SK-N-SH treated with all-trans-retinoic acid at 6 μM for 48 hours (cell line): Measurements from ENCODE around the gene TBC1D9B.

Experiments
- ATAC-seq: fragments of 200-7000 bp; cut with Tn5 transposase; 3 replicates; pipeline ENCODE4 v1.9.1; 2020; ENCODE audit warnings: mild to moderate bottlenecking, moderate library complexity
- ARNTL ChIP-seq: fragments of 450-650 bp; formaldehyde crosslinking; IDR thresholded peaks from 2 replicates; pipeline ENCODE4 v1.5.0; 2020; ENCODE audit warnings: low read depth, mild to moderate bottlenecking, moderate library complexity, borderline replicate concordance
- BACH2 ChIP-seq: fragments of 250-450 bp; sonication (Bioruptor Pico); IDR thresholded peaks from 2 replicates; pipeline ENCODE4 v1.9.0; 2021; ENCODE audit warnings: mild to moderate bottlenecking, borderline replicate concordance
- CSDC2 ChIP-seq: fragments of 250-450 bp; sonication (Bioruptor Pico); IDR thresholded peaks from 2 replicates; pipeline ENCODE4 v1.5.0; 2020; ENCODE audit warnings: mild to moderate bottlenecking, moderate library complexity
- ESRRG ChIP-seq: fragments of 250-450 bp; sonication (Bioruptor Pico); IDR thresholded peaks from 2 replicates; pipeline ENCODE4 v1.6.1; 2021; ENCODE audit warnings: mild to moderate bottlenecking
- OSR1 ChIP-seq: fragments of 250-450 bp; sonication (Bioruptor Pico); IDR thresholded peaks from 2 replicates; pipeline ENCODE4 v1.8.0; 2022; ENCODE audit warnings: moderate library complexity, mild to moderate bottlenecking, inconsistent platforms
- PPARA ChIP-seq: fragments of 250-450 bp; sonication (Bioruptor Pico); IDR thresholded peaks from 2 replicates; pipeline ENCODE4 v1.5.0; 2020; ENCODE audit warnings: mild to moderate bottlenecking, borderline replicate concordance
- RARB ChIP-seq: fragments of 250-450 bp; sonication (Bioruptor Pico); IDR thresholded peaks from 2 replicates; pipeline ENCODE4 v1.8.0; 2021; ENCODE audit warnings: mild to moderate bottlenecking, moderate library complexity
- SNAI2 ChIP-seq: fragments of 250-450 bp; sonication (Bioruptor Pico); IDR thresholded peaks from 2 replicates; pipeline ENCODE4 v1.5.0; 2020; ENCODE audit warnings: mild to moderate bottlenecking, moderate library complexity
- TCF4 ChIP-seq: fragments of 250-450 bp; sonication (Bioruptor Pico); IDR thresholded peaks from 2 replicates; pipeline ENCODE4 v1.8.0; 2021; ENCODE audit warnings: mild to moderate bottlenecking, moderate library complexity, borderline replicate concordance
- TOX ChIP-seq: fragments of 250-450 bp; sonication (Bioruptor Pico); IDR thresholded peaks from 2 replicates; pipeline ENCODE4 v1.8.0; 2021; ENCODE audit warnings: mild to moderate bottlenecking, moderate library complexity, borderline replicate concordance
- ZC3H10 ChIP-seq: fragments of 250-450 bp; sonication (Bioruptor Pico); IDR thresholded peaks from 2 replicates; pipeline ENCODE4 v1.5.1; 2021; ENCODE audit warnings: mild to moderate bottlenecking, moderate library complexity
- ZFP3 ChIP-seq: fragments of 250-450 bp; sonication (Bioruptor Pico); IDR thresholded peaks from 2 replicates; pipeline ENCODE4 v1.5.0; 2020; ENCODE audit warnings: mild to moderate bottlenecking, moderate library complexity
- ZFP30 ChIP-seq: fragments of 450-650 bp; formaldehyde crosslinking; IDR thresholded peaks from 2 replicates; pipeline ENCODE4 v1.5.0; 2022; ENCODE audit warnings: mild to moderate bottlenecking, moderate library complexity
- ZNF565 ChIP-seq: fragments of 450-650 bp; formaldehyde crosslinking; conservative IDR thresholded peaks from 2 replicates; pipeline ENCODE4 v1.5.0; 2020; ENCODE audit warnings: low read depth, mild to moderate bottlenecking, moderate library complexity
- ZNF8 ChIP-seq: fragments of 450-650 bp; formaldehyde crosslinking; IDR thresholded peaks from 2 replicates; pipeline ENCODE4 v1.5.0; 2020; ENCODE audit warnings: mild to moderate bottlenecking, moderate library complexity
- TF ChIP-seq, protein P1 (sequence below): fragments of 250-450 bp; sonication (Bioruptor Pico); IDR thresholded peaks from 2 replicates; pipeline ENCODE4 v1.8.0; 2020; ENCODE audit warnings: mild to moderate bottlenecking, moderate library complexity, borderline replicate concordance
- TF ChIP-seq, protein P2 (sequence below): fragments of 250-450 bp; sonication (Bioruptor Pico); IDR thresholded peaks from 2 replicates; pipeline ENCODE4 v1.8.0; 2021; ENCODE audit warnings: low read depth, mild to moderate bottlenecking, moderate library complexity, borderline replicate concordance
- TF ChIP-seq, protein P3 (sequence below): fragments of 250-450 bp; sonication (Bioruptor Pico); IDR thresholded peaks from 2 replicates; pipeline ENCODE4 v1.5.1; 2021; ENCODE audit warnings: mild to moderate bottlenecking, moderate library complexity
- TF ChIP-seq, protein P4 (sequence below): fragments of 250-450 bp; sonication (Bioruptor Pico); IDR thresholded peaks from 2 replicates; pipeline ENCODE4 v1.5.1; 2020; ENCODE audit warnings: low read depth, mild to moderate bottlenecking, moderate library complexity
- TF ChIP-seq, protein P5 (sequence below): fragments of 250-450 bp; sonication (Bioruptor Pico); IDR thresholded peaks from 2 replicates; pipeline ENCODE4 v1.5.0; 2020; ENCODE audit warnings: mild to moderate bottlenecking, moderate library complexity

TBC1D9B gene

DNA sequence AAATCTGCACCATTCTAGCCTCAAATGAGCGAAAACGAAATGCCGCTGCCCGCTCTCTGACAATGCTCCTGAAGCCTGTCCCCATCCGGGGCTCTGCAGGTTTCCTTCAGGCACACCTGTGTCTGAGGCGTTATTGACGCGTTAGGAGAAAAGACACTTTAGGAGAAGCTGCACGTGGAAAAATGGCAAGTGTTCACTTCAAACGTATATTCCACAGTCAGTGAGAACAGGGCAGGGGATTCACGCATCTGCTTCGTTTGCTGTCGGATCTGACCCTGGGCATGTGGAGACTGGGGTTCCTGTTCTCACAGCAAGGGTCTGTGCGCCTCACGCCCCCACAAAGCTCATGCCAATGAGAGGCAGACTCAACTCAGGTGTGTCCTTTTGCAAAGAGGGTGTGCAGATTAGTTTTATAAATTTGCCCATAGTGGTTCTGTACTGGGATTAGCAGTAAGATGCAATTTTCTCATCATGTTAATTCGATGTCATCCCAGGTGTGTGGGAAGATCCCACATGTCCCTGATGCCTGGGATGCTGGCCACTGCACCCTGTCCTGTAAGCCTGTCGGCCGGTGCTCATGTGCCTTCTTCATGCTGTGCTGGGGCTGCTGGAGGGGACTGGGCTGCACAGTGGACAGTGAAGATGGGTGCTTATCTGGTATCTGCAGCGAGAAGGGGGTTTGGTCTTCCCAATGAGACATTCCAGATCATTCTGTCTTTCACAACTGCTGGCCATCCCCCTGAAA, 11.2 kb upstream of the TBC1D9B start:
- TF ChIP-seq TCF4 (CRISPR knock-in tag) (no peak), ZNF8 (CRISPR knock-in tag) (no peak), ZFP3 (CRISPR knock-in tag) (no peak), BACH2 (no peak)
- TF ChIP-seq, protein P1, sequence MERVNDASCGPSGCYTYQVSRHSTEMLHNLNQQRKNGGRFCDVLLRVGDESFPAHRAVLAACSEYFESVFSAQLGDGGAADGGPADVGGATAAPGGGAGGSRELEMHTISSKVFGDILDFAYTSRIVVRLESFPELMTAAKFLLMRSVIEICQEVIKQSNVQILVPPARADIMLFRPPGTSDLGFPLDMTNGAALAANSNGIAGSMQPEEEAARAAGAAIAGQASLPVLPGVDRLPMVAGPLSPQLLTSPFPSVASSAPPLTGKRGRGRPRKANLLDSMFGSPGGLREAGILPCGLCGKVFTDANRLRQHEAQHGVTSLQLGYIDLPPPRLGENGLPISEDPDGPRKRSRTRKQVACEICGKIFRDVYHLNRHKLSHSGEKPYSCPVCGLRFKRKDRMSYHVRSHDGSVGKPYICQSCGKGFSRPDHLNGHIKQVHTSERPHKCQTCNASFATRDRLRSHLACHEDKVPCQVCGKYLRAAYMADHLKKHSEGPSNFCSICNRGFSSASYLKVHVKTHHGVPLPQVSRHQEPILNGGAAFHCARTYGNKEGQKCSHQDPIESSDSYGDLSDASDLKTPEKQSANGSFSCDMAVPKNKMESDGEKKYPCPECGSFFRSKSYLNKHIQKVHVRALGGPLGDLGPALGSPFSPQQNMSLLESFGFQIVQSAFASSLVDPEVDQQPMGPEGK: no peak
- TF ChIP-seq, all 23 proteins: peak for 0

DNA sequence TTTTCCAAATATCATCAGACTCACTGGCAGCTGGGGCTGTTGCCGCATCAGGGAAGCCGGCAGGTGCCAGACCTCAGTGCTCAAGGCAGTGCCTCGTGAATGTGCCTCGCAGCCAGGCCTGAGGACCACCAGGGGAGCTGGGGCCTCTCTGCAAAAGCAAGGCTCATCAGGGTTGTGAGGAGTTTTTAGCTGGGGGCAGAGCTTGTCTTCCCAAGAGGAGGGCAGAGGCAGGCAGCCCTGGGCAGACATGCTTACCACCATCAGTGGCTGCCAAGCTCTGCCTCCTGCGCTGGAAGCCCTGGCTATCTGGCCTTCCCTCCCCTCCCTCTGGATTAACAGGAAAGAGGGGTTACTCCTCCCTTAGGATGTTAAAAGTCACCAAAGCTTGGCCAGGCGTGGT, 8.8 kb upstream of the TBC1D9B start:
- TF ChIP-seq TCF4 (CRISPR knock-in tag) (no peak), ZFP3 (CRISPR knock-in tag) (no peak)
- no peak for ATAC-seq

More for the DNA sequence above, 11.2 kb upstream of the TBC1D9B start:
- ATAC-seq: no peak

DNA sequence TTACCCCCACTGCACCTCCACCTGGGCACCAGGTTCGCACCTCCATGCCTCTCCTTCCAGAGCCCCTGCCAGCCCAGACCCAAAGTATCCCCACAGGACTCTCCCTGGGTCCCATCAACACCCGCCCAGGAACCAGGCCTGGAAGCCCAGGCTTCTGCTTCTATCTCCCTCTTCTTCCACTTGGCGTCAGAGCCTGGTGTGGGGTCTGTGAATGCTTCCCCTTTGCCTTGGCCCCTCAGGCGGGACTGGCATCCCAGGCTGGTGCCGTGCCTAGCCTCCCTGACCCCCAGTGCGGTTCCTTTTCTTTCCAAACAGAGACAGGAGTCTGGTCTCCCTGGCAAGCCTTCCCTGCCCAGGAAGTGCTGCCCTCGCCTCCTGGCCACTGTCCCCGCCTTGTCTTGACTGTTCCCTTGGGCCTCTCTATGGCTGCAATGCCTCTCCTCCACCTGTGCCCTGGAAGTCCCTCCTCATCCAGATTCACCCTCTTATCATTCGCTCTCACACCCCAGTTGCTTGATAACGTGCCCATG, 7.8 kb upstream of the TBC1D9B start:
- ATAC-seq: no peak
- TF ChIP-seq, protein P2, sequence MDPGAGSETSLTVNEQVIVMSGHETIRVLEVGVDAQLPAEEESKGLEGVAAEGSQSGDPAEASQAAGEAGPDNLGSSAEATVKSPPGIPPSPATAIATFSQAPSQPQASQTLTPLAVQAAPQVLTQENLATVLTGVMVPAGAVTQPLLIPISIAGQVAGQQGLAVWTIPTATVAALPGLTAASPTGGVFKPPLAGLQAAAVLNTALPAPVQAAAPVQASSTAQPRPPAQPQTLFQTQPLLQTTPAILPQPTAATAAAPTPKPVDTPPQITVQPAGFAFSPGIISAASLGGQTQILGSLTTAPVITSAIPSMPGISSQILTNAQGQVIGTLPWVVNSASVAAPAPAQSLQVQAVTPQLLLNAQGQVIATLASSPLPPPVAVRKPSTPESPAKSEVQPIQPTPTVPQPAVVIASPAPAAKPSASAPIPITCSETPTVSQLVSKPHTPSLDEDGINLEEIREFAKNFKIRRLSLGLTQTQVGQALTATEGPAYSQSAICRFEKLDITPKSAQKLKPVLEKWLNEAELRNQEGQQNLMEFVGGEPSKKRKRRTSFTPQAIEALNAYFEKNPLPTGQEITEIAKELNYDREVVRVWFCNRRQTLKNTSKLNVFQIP (CRISPR knock-in tag): no peak
- TF ChIP-seq ZFP30 (CRISPR knock-in tag): no peak
- no peak for TF ChIP-seq SNAI2 (CRISPR knock-in tag)
- no peak for TF ChIP-seq TOX (CRISPR knock-in tag)
- TF ChIP-seq, protein P3, sequence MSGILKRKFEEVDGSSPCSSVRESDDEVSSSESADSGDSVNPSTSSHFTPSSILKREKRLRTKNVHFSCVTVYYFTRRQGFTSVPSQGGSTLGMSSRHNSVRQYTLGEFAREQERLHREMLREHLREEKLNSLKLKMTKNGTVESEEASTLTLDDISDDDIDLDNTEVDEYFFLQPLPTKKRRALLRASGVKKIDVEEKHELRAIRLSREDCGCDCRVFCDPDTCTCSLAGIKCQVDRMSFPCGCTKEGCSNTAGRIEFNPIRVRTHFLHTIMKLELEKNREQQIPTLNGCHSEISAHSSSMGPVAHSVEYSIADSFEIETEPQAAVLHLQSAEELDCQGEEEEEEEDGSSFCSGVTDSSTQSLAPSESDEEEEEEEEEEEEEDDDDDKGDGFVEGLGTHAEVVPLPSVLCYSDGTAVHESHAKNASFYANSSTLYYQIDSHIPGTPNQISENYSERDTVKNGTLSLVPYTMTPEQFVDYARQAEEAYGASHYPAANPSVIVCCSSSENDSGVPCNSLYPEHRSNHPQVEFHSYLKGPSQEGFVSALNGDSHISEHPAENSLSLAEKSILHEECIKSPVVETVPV: no peak
- no peak for TF ChIP-seq ARNTL (CRISPR knock-in tag)
- no peak for TF ChIP-seq CSDC2 (CRISPR knock-in tag)
- TF ChIP-seq PPARA (CRISPR knock-in tag): no peak
- no peak for TF ChIP-seq ZFP3 (CRISPR knock-in tag)
- no peak for TF ChIP-seq ZNF8 (CRISPR knock-in tag)
- TF ChIP-seq ZNF565 (CRISPR knock-in tag): no peak
- TF ChIP-seq, protein P4, sequence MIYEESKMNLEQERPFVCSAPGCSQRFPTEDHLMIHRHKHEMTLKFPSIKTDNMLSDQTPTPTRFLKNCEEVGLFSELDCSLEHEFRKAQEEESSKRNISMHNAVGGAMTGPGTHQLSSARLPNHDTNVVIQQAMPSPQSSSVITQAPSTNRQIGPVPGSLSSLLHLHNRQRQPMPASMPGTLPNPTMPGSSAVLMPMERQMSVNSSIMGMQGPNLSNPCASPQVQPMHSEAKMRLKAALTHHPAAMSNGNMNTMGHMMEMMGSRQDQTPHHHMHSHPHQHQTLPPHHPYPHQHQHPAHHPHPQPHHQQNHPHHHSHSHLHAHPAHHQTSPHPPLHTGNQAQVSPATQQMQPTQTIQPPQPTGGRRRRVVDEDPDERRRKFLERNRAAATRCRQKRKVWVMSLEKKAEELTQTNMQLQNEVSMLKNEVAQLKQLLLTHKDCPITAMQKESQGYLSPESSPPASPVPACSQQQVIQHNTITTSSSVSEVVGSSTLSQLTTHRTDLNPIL (CRISPR knock-in tag): no peak
- TF ChIP-seq, protein P5, sequence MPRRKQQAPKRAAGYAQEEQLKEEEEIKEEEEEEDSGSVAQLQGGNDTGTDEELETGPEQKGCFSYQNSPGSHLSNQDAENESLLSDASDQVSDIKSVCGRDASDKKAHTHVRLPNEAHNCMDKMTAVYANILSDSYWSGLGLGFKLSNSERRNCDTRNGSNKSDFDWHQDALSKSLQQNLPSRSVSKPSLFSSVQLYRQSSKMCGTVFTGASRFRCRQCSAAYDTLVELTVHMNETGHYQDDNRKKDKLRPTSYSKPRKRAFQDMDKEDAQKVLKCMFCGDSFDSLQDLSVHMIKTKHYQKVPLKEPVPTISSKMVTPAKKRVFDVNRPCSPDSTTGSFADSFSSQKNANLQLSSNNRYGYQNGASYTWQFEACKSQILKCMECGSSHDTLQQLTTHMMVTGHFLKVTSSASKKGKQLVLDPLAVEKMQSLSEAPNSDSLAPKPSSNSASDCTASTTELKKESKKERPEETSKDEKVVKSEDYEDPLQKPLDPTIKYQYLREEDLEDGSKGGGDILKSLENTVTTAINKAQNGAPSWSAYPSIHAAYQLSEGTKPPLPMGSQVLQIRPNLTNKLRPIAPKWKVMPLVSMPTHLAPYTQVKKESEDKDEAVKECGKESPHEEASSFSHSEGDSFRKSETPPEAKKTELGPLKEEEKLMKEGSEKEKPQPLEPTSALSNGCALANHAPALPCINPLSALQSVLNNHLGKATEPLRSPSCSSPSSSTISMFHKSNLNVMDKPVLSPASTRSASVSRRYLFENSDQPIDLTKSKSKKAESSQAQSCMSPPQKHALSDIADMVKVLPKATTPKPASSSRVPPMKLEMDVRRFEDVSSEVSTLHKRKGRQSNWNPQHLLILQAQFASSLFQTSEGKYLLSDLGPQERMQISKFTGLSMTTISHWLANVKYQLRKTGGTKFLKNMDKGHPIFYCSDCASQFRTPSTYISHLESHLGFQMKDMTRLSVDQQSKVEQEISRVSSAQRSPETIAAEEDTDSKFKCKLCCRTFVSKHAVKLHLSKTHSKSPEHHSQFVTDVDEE (CRISPR knock-in tag): no peak
- no peak for TF ChIP-seq OSR1 (CRISPR knock-in tag)
- no peak for TF ChIP-seq TCF4 (CRISPR knock-in tag)
- no peak for TF ChIP-seq RARB (CRISPR knock-in tag)
- TF ChIP-seq ZC3H10 (CRISPR knock-in tag): no peak
- no peak for TF ChIP-seq ESRRG (CRISPR knock-in tag)
